Stimulated activated CD8-positive, alpha-beta memory T cell treated with anti-CD3 and anti-CD28 coated beads, Interleukin-12 subunit alpha, Interleukin-12 subunit beta, amount 100 ng/mL, for 24 hours (primary cell): Measurements from ENCODE around the gene SLC35A4.

Source experiments
- DNase-seq: peaks from one replicate; pipeline ENCODE4 v3.0.0-alpha.2; 2020; ENCODE audit errors: extremely low read depth

SLC35A4 gene, protein sequence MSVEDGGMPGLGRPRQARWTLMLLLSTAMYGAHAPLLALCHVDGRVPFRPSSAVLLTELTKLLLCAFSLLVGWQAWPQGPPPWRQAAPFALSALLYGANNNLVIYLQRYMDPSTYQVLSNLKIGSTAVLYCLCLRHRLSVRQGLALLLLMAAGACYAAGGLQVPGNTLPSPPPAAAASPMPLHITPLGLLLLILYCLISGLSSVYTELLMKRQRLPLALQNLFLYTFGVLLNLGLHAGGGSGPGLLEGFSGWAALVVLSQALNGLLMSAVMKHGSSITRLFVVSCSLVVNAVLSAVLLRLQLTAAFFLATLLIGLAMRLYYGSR

DNA sequence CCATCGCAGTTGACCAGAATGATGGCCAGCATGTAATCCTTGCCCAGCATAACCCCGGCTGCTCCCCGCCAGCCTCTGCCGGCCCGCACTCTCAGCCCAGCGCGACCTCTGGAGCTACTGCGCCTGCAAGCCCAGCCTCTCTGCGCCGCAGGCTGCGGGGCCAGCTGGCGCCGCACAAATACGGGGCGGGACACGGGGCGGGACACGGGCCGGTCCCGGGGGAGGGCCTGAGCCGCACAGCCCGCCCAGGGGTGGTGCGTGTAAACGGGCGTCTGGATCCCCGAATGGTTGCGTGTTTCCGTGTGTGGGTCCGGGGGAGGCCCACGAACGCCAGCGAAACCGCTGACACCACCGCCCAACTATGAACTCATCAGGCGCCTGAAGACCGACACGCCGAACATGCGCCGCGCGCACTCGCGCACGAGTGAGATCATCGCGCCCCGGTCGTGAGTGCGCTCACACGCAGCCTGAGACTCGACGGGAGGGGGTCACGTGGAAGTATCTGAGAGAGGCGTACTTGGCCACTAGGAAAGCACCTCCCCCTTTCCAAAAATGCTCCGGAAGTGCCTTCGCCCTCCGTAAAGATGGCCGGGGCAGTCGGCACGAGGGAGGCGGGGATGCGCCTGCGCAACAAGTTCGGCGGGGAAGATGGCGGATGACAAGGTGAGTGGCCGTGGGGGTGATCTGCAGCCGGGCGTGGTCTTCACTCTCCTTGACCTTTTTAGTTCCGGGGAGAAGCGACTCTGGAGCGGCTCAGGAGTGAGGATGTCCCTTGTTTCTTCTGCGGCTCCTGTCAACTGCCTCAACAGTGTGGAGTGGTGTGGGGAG lies at the start of gene SLC35A4, which contains the start of gene APBB3:
SLC35A4 (plus strand) TSS at position 633 of the 828 bp plus-strand sequence. CDS start 2,342 bp downstream, outside the sequence.
APBB3 (minus strand) TSS at position 403 of the 828 bp plus-strand sequence; CDS start at position 50, 353 bp downstream.
- DNase-seq: peak; percentile 88

DNA sequence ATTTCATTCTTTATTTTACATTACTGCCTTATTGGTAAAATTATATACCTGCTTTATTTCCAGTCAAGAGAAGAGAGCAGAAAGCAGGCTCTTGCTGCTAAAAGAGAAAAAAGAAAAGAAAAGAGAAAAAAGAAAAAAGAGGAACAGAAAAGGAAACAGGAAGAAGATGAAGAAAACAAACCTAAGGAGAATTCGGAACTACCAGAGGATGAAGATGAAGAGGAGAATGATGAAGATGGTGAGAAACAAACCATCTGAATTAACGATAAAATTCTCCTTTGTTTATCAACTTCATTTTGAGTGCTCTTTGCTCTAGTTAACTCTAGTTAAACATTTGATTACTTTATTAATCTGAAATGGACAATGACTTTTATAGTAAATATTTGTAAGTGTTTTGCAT lies 40.6 kb upstream of the SLC35A4 start:
- no peak for DNase-seq

- DNase-seq: no peak
These were observed 24.4 kb upstream of the SLC35A4 start for GRCh38 chr5:140540227-140540626.

GRCh38 chr5:140542972-140543371 lies 21.7 kb upstream of the SLC35A4 start:
- DNase-seq: no peak

- no peak for DNase-seq
These were observed 19.6 kb upstream of the SLC35A4 start for GRCh38 chr5:140544986-140545385.

- no peak for DNase-seq
These were observed 19.0 kb upstream of the SLC35A4 start for GRCh38 chr5:140545606-140546005.

DNA sequence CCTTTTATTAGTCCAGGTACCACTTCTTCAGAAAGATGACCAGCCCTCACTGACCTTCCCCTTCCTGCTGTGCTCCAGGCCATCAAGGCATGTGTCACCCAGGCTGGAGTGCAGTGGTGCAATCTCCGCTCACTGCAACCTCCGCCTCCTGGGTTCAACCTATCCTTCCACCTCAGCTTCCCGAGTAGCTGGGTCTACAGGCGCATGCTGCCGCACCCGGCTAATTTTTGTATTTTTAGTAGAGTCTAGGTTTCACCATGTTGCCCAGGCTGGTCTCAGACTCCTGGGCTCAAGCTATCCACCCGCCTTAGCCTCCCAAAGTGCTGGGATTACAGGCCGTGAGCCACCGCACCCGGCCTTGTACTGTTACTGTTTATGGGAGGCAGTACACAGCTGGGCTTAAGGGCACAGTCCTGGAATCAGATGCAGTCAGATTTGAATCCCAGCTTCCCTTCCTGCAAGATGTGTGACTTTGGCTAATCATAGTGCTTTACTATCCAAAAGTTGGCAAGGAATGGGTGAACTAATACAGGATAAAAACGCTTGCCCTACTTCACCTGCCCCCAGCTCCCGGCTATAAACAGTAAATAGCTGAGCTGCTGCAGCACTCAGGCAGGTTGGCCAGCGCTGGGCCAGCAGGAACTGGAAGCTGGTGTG lies 17.6 kb upstream of the SLC35A4 start:
- DNase-seq: no peak

- peak; percentile 72 for DNase-seq
These were observed 16.9 kb upstream of the SLC35A4 start, which contains the start of gene EIF4EBP3 for GRCh38 chr5:140547508-140548299. EIF4EBP3 (plus strand) TSS chr5:140547662; CDS start chr5:140547738, 76 bp downstream.

DNA sequence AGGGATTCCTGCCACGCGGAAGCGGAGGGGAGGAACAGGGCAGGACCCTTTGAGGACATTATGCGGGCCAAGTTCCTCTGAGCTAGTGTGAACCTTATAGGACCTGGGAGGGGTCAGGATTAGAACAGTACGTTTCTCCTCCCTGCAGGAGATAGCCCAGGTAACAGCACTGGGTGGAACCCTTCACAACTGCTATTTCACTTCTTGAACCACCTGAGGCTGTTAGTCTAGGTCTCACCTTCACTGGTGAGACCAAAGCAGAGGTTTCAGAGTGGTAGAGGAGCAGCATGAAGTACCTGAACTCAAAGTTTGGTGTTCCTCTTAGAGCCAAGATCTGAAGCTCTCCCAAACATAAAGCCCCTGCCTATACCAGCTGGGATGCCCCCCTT lies 16.3 kb upstream of the SLC35A4 start:
- DNase-seq: no peak

GRCh38 chr5:140548791-140549190 lies 15.8 kb upstream of the SLC35A4 start:
- no peak for DNase-seq

DNA sequence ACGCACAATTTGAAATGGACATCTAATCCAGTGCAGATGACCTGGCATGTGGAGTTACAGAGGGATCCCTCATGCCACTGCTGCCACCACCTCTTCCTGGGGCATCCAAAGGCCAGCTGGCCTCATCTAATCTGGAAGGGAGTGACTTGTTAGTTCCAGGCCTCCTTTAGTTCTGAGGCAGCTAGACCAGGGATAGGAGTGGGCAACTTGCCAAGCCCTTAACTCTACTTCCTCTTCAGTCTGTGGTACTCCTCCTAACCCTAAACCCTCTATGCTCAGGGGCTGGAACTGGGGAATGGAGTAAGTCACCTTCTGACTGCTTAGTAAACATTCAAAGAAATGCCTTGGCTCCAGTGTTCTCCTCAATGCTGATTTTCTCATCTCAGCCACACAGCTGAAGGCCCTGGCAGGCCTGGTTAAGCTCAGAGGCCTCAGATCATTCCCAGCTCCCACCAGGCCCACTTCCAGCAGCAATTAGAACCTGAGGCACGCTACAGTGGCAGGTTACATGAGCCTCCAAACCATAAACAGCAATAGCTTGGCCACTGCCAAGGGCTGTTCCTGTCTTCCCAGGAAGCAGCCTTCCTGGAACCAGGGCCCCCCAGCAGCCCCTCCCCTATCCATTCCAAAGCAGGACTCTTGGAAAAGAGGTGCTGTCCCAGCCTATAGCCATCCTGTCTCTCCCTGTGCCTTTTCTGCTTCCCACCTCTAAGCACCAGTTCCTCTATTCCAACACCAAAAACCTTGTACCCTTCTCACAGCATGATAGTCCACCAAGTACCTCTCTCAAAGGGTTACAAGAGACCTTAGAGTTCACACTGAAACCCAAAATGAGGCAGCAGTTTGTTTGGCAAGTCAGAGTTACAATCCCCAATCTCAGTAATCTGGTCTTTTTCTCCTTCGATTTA lies 15.1 kb upstream of the SLC35A4 start:
- DNase-seq: no peak

GRCh38 chr5:140550147-140551079 lies 14.2 kb upstream of the SLC35A4 start:
- no peak for DNase-seq

GRCh38 chr5:140551872-140552271 lies 12.8 kb upstream of the SLC35A4 start:
- no peak for DNase-seq

DNA sequence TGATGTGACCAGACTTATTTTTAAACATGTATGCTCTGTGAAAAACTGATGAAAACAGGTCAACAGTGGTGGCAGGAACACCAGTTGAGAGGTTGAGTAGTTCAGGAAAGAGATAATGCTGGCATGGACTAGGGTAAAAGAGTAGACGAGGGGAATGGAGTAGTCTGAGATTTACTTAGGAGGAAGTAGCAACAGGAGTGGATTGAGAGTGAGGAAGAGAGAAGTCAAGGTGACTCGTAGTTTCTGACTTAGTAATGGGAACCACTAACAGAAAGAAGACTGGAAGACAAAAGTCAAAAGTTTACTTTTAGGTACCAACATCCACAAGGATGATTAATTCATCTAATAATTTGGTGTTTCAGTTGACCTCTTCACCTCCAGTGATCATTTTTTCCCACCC lies 11.0 kb upstream of the SLC35A4 start:
- no peak for DNase-seq

DNA sequence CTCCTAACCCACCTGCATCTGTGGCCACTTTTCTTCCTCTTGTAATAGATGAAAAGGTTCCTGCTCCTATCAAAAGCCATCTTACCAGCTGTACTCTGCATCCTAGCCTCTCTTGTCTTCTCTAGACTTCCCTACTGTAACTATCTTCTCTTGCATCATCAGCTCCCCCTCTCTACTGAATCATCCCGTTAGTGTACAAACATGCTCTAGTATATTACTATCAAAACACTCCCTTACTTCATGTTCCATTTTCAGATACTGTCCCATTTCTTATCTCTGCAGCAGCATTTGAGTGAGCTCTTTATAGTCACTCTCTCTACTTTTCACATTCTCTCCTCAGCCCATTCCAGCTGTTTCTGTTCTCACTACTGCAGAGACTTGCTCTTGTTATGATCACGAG lies 10.2 kb upstream of the SLC35A4 start:
- no peak for DNase-seq

DNA sequence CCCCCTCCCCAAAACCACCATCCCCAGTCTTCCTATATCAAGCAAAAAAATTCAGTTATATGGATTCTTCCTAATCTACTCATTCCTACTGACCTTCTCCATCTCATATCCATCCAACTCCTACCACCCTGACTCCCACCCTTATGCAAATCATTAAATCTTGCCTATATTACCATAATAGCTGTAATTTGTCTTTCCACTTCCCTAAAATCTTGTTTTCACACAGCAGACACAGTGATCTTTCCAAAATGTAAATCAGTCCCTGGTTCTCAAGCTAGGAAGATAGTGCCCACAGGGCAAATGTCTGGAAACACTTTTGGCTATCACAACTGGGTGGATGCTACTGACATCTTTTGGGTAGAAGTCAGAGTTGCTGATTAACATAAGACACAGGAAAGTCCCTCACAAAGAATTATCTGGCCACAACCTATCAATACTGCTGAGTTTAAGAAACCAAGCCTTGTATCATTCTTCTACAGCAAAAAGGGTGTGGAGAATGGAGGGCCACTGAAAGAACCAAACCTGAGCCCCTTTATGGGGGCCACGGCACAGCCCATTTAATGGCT lies 8.8 kb upstream of the SLC35A4 start:
- DNase-seq: no peak

- no peak for DNase-seq
These were observed 8.2 kb upstream of the SLC35A4 start for GRCh38 chr5:140556438-140556837.

DNA sequence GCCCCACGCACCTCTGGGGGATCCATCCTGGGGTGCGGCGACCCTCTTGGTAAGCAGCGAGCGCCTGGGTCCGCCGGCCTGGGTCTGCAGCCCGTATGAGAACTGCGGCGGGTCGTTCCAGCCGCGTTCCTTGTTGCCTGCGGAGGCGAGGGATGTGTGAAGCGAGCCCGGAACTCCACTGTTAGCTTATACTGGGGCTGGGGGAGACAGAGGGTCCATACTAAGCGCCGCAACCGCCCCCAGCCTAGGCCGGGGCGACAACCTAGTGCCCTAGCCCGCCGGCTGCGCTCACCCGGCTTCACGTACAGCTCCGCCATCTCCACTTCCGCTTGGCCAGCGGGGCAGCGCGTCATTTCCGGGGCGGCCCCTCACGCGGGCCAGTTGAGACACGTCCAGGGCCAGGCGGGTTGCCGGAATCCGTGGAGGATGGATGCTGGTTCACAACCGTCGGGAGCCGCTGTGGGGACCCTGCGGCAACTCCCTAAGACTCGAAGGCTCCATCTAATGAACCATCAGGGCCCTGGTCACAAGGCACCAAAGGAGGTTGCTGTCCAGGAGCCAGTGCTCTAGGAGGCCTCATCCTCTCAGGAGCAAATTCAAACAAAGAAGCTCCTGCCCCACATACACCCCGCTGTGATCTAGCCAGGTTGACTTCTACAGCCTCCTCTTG lies 7.4 kb upstream of the SLC35A4 start, which contains the start of gene SRA1:
SRA1 (minus strand) TSS at position 338 of the 670 bp plus-strand sequence; CDS start at position 317, 21 bp downstream.
- peak; percentile 68 for DNase-seq
